ENCODE measurements around the gene CDC42EP1.
A peak's percentile ranks its signal among the peaks of the same experiment; 100 is the strongest.

The CDC42EP1 gene, protein sequence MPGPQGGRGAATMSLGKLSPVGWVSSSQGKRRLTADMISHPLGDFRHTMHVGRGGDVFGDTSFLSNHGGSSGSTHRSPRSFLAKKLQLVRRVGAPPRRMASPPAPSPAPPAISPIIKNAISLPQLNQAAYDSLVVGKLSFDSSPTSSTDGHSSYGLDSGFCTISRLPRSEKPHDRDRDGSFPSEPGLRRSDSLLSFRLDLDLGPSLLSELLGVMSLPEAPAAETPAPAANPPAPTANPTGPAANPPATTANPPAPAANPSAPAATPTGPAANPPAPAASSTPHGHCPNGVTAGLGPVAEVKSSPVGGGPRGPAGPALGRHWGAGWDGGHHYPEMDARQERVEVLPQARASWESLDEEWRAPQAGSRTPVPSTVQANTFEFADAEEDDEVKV

DNA sequence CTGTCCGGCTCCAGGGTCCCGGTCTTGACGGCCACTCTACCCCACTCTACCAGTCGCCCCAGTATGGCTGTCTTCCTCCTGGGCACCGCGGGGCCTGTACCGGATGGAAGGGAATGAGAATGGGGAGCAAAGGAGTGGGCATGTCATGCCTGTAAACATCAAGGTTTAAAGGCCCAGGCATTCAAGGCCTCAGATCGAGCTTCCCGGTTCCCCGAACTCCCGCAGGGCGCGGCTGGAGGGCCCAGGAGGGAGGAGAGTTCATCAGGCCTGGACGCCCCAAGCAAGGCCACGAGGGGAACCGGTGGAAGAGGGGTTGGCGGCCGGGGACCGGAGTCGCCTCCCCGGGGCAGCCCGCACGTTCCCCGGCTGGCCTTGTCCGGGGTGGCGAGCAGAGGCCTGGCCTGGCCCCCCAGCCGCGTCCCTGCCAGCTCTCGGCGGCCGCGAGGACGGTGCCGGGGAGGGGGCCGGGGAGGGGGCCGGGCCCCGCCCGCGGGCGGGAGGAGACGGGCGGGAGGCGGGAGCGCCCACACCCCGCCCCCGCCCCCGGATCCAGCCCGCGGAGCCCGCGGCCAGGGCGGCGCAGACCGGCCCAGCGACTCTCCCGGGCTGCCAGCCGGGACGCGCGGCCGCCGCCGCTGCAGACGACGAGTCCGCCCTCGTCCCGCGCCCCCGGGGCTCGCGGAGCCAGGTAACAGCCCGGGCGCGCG lies at the start of gene CDC42EP1:
CDC42EP1 (plus strand) TSS at position 580 of the 707 bp plus-strand sequence. CDS start 5,870 bp downstream, outside the sequence.
- H3K4me3 ChIP-seq (ENCODE audit: low read length) = peak within 1 kb of the TSS; percentile 78
- TF ChIP-seq, protein P1, sequence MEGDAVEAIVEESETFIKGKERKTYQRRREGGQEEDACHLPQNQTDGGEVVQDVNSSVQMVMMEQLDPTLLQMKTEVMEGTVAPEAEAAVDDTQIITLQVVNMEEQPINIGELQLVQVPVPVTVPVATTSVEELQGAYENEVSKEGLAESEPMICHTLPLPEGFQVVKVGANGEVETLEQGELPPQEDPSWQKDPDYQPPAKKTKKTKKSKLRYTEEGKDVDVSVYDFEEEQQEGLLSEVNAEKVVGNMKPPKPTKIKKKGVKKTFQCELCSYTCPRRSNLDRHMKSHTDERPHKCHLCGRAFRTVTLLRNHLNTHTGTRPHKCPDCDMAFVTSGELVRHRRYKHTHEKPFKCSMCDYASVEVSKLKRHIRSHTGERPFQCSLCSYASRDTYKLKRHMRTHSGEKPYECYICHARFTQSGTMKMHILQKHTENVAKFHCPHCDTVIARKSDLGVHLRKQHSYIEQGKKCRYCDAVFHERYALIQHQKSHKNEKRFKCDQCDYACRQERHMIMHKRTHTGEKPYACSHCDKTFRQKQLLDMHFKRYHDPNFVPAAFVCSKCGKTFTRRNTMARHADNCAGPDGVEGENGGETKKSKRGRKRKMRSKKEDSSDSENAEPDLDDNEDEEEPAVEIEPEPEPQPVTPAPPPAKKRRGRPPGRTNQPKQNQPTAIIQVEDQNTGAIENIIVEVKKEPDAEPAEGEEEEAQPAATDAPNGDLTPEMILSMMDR (conservative IDR thresholded peaks at IDR 0.05; ENCODE audit: low read depth, low read length) = no peak
- DNase-seq (ENCODE audit: low read depth) = no peak

DNA sequence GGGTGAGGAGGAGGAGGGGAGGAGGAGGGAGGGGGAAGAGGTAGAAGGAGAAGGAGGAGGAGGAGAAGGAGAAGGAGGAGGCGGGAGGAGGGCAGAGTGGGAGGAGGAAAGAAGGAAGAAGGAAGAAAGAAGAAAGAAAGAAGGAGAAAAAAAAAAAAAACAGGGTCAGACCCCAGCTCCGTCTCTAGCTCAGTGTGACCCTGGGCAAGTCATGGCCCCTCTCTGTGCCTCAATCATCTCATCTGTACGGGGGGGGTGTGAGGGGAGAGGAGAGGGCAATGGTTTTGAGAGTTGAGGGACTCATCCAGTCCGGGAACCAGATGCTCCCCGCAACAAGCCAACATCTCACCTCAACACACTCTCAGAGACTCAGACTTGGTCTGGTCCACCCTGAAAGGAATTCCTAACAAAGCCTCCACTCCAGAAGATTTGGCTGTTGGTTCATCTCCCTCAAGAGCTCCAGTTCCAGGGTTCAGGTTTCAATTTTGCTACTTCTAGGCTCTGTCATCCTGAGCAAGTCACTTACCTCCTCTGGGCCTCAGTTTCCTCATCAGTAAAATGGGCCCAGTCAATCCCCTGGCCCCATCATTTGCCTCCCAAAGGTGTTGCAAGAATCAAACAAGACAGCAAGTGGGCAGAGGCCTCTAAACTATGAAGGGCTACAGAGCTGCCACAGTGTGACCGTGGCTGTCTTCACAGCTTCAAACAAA lies 48.7 kb upstream of the CDC42EP1 start:
- no peak overlapping the region for H3K4me3 ChIP-seq (ENCODE audit: low read length)
- no peak for DNase-seq (ENCODE audit: low read depth)
- TF ChIP-seq, protein P1 (conservative IDR thresholded peaks at IDR 0.05; ENCODE audit: low read depth, low read length) = no peak

DNA sequence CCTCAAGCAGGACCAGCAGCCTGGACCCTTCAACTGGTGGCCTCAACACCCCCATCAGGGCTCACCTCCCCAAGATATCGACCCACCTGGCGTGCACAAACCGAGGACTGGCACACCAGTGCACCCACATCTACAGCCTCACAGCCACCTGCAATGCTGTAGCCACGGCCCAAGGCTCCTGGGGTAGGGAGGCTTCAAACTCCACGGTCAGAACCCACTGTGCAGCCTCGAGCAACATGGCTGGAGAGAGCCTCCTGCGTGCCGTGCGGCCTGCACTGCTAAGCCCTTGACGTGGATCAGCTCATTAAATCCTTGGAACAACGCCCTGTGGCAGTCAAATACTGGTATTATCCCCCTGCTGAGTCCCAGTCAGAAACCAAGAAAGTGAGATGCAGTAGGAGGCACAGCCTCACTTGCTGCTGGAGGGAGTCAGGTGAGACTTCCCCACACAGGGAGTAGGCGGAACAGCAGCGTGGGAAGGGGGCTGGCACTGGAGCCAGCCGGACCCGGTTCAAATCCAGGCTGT lies 45.7 kb upstream of the CDC42EP1 start:
- DNase-seq (ENCODE audit: low read depth) = peak; percentile 79
- TF ChIP-seq, protein P1 (conservative IDR thresholded peaks at IDR 0.05; ENCODE audit: low read depth, low read length) = no peak
- no peak overlapping the region for H3K4me3 ChIP-seq (ENCODE audit: low read length)

DNA sequence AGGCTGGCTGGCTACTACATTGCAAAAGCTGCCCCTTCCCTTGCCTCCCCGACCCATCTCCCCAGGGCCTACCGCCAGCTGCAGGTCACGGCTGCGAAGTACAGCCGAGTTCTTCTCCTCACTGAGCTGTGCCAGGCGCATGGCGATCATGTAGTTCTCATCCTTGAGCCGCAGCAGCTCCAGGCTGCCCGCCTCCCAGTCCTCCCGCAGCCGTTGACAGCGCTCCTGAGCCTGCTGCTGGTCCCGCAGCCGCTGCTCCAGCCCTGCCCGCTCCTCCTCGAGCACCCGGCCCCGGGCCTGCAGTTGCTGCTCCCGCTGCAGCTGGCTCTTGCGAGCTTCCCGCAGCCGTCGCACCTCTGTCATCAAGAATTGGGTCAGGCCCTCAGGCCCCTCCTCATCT lies 44.4 kb upstream of the CDC42EP1 start:
- TF ChIP-seq, protein P1 (conservative IDR thresholded peaks at IDR 0.05; ENCODE audit: low read depth, low read length) = no peak
- no peak for DNase-seq (ENCODE audit: low read depth)

DNA sequence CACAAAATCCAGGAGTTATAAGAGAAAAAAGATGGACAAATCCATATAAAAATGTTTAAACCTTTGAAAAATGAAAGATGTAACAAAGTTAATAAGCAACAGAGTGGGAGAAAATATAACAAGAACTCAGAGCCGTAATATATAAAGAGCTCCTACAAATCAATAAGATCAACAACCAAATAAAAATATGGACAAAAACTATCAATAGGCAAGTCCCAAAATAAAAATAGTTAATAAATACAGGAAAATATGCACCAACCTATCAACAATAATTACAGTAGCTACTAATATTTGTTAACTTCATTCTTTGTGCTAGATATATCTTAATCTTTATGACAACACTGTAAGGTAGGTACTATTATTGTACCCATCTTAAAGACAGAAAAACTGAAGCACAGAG lies 43.8 kb upstream of the CDC42EP1 start:
- DNase-seq (ENCODE audit: low read depth) = no peak
- TF ChIP-seq, protein P1 (conservative IDR thresholded peaks at IDR 0.05; ENCODE audit: low read depth, low read length) = no peak
- H3K4me3 ChIP-seq (ENCODE audit: low read length) = no peak overlapping the region

More for the DNA sequence above, 44.4 kb upstream of the CDC42EP1 start:
- no peak overlapping the region for H3K4me3 ChIP-seq (ENCODE audit: low read length)

DNA sequence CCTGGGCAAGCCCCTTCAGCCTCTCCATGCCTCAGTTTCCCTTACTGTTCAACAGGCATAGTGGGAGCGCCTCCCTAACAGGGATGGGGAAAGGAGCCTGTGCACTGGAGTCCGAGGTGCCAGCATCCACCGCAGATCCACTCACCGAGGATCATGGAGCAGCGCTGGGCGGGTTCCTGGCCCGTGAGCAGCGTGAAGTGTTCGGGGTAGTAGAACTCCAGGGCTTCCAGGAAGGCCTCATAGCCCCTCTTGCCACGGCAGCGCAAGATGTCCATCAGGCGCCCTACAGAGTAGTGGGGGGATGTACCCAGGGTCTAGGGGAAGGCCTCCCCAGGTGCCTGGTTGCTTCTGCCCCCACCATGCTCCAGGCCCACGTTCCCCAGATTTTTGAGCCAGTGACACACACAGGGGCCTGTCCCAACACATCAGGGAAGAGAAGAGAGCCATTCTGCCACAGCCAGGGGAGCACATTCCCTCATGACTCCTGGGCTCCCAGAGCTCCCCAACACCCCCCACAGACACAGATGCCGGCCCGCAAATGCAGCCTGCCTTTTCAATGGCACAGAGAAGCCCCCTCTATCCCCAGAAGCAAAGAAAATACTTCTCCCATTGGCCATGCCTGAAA lies 42.3 kb upstream of the CDC42EP1 start:
- H3K4me3 ChIP-seq (ENCODE audit: low read length) = no peak overlapping the region
- no peak for DNase-seq (ENCODE audit: low read depth)
- TF ChIP-seq, protein P1 (conservative IDR thresholded peaks at IDR 0.05; ENCODE audit: low read depth, low read length) = no peak

Data from retinal pigment epithelial cell (primary cell).